Esophagus squamous epithelium (tissue), 5 donors: Measurements from ENCODE around the gene SUN5. TPM values are rescaled to one million over a fixed set of nuclear protein-coding genes. Genes with fewer than 3 reads are reported as not detected.

Experiments used
- DNase-seq: peaks from one replicate; lab custom pipeline; 2025; lab: John Stamatoyannopoulos, UW
- H3K27ac ChIP-seq, 4 donors: fragments of 200-600 bp; sonication (generic); one replicate each; pipeline ENCODE4 v1.5.1; 2016 to 2019; ENCODE audit warnings: mild to moderate bottlenecking in 1 of 4
- H3K27me3 ChIP-seq, 4 donors: fragments of 200-600 bp; sonication (generic); 1 replicate in 3 of 4; 2 replicates in 1 of 4; pipeline versions ENCODE4 v1.5.1 to v1.6.0; 2017 to 2021; ENCODE audit warnings: antibody characterized with exemption in 1 of 4
- H3K36me3 ChIP-seq, 3 donors: fragments of 200-600 bp; sonication (generic); one replicate each; pipeline ENCODE4 v1.5.1; 2016 to 2019
- H3K4me1 ChIP-seq, 3 donors: fragments of 200-600 bp; sonication (generic); one replicate each; pipeline ENCODE4 v1.5.1; 2017 to 2019
- H3K4me3 ChIP-seq, 4 donors: fragments of 200-600 bp; sonication (generic); 1 replicate in 3 of 4; 2 replicates in 1 of 4; pipeline ENCODE4 v1.5.1; 2016 to 2019; ENCODE audit warnings: mild to moderate bottlenecking in 2 of 4, moderate library complexity in 1 of 4
- H3K9me3 ChIP-seq, 3 donors: fragments of 200-600 bp; sonication (generic); one replicate each; pipeline ENCODE4 v1.5.1; 2016 to 2019
- POLR2A ChIP-seq, 4 donors: fragments of 450-650 bp; IDR thresholded peaks; one replicate each; pipeline ENCODE4 v1.6.1; 2017; ENCODE audit warnings: antibody characterized with exemption in 4 of 4, mild to moderate bottlenecking in 4 of 4, moderate library complexity in 3 of 4
- WGBS, 2 donors: methylation state at CpG; one replicate each; pipeline ENCODE4 v1.1.5; 2018; 5-methylcytosine and 5-hydroxymethylcytosine counted together
- intact Hi-C: fragments of 100-400 bp; cut with DNase I; formaldehyde crosslinking; loops from one replicate; pipeline ENCODE4 v1.15.0; 2022
- total RNA-seq, 4 donors: library from RNA; depleted of rRNA; stranded (reverse); fragments of >200 nt; gene quantifications; one replicate each; pipeline ENCODE4 v1.1.0, GENCODE V29; 2016
- TF ChIP-seq, protein P1 (sequence below), 6 experiments: fragments of 450-650 bp in 4 of 6; fragments of 200-600 bp in 2 of 6; sonication (generic) in 2 of 6; IDR thresholded peaks; one replicate each; pipeline ENCODE4 v1.5.1; 2016 to 2019; ENCODE audit warnings: antibody characterized with exemption in 6 of 6, mild to moderate bottlenecking in 4 of 6, moderate library complexity in 4 of 6
- donor health status: DM: yes; HTN: yes; CAD: no.

The SUN5 gene
- total RNA-seq, 4 donors from 2014 or later: not detected

DNA sequence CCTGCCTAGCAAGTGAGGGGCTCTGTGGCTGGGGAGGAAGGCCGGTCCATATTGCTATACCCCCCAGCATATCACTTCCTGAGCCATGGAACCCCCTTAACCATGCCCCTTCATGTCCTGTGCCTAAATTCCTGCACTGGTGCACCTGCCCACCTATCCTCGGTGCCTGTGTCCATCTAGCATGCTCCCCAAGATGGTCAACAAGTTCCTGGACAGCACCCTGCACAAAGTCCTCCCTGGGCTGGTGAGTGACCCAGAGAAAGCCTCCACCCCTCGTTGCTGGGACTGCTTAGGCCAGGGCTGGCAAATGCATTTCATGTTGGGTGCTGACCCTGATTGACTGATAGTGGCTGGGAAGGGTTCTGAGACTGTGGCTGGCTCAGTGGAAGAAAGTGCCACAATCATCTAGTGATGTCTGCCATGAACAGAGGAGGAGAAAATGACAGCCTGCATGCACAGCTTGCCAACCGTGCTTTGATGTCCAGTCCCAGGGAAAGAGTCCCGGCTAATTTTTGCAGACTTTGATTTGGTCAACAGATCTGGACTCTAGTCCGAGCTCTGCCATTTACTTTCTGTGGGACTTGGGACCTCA, 30.8 kb upstream of the SUN5 start:
- Histone ChIP-seq H3K9me3 (no peaks in the 10 kb centered on the region), H3K36me3 (no peaks in the 10 kb centered on the region), H3K27me3 (peaks cover 0 to 12% (median 0%) of the 10 kb centered on the region in 4 donors), H3K27ac (no peak overlapping the region), H3K4me1 (no peaks in the 10 kb centered on the region), H3K4me3 (no peak overlapping the region)
- DNase-seq: no peak
- intact Hi-C loops: no loop called here
- 67 to 70% methylated on average over 4 of the region's 6 CpGs for WGBS, 2 donors
- TF ChIP-seq, protein P1, sequence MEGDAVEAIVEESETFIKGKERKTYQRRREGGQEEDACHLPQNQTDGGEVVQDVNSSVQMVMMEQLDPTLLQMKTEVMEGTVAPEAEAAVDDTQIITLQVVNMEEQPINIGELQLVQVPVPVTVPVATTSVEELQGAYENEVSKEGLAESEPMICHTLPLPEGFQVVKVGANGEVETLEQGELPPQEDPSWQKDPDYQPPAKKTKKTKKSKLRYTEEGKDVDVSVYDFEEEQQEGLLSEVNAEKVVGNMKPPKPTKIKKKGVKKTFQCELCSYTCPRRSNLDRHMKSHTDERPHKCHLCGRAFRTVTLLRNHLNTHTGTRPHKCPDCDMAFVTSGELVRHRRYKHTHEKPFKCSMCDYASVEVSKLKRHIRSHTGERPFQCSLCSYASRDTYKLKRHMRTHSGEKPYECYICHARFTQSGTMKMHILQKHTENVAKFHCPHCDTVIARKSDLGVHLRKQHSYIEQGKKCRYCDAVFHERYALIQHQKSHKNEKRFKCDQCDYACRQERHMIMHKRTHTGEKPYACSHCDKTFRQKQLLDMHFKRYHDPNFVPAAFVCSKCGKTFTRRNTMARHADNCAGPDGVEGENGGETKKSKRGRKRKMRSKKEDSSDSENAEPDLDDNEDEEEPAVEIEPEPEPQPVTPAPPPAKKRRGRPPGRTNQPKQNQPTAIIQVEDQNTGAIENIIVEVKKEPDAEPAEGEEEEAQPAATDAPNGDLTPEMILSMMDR (IDR thresholded peaks at IDR 0.05): no peak
- no peak for TF ChIP-seq POLR2A (IDR thresholded peaks at IDR 0.05)

DNA sequence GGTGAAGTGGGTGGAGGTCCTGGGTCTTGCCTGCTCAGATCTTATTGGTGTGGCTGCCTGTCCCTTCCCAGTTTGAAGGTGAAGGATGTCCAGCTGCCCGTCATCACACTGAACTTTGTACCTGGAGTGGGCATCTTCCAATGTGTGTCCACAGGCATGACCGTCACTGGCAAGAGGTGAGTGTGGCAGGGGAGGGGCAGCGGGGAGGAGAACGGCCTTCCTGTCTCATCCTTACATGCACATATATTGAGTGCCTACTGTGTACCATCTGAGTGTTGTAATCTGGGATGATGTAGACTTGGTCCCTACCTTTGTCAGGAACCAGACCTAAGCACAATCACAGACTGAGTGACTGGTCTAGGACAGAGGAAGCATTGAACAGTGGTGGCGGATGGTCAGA, 29.9 kb upstream of the SUN5 start:
- 59 to 85% methylated on average over 3 to 5 of the region's 5 CpGs for WGBS, 2 donors
- Histone ChIP-seq H3K27me3 (peaks cover 0 to 10% (median 0%) of the 10 kb centered on the region in 4 donors), H3K4me1 (no peaks in the 10 kb centered on the region), H3K36me3 (no peaks in the 10 kb centered on the region), H3K9me3 (no peaks in the 10 kb centered on the region), H3K4me3 (no peak overlapping the region), H3K27ac (no peak overlapping the region)
- intact Hi-C loops: no loop called here
- no peak for DNase-seq
- TF ChIP-seq POLR2A (IDR thresholded peaks at IDR 0.05): no peak
- TF ChIP-seq, protein P1 (IDR thresholded peaks at IDR 0.05): no peak

DNA sequence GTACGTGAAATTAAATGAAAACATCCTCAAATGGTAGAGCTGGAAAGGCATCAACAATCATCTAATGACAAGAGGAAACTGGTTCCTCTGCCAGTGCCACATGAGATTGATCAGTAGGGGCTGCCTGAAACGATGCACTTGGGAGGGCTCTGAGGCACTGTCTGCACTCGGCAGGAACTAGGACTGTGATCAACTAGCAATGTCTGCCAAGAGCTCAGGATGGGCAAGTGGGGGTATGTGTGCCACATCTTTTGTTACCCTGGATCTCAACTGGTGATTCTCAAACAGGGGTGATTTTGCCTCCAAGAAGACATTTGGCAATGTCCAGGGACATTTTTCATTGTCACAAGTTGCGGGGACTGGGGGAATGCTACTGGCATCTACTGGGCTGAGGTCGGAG, 29.1 kb upstream of the SUN5 start:
- Histone ChIP-seq H3K9me3 (no peaks in the 10 kb centered on the region), H3K36me3 (no peaks in the 10 kb centered on the region), H3K27me3 (peaks cover 0 to 17% (median 0%) of the 10 kb centered on the region in 4 donors), H3K27ac (no peak overlapping the region), H3K4me3 (no peak overlapping the region), H3K4me1 (no peaks in the 10 kb centered on the region)
- intact Hi-C loops: no loop called here
- TF ChIP-seq, protein P1 (IDR thresholded peaks at IDR 0.05): no peak
- TF ChIP-seq POLR2A (IDR thresholded peaks at IDR 0.05): no peak
- DNase-seq: no peak
- WGBS, 2 donors: 55 to 67% methylated on average over 3 to 5 of the region's 5 CpGs

DNA sequence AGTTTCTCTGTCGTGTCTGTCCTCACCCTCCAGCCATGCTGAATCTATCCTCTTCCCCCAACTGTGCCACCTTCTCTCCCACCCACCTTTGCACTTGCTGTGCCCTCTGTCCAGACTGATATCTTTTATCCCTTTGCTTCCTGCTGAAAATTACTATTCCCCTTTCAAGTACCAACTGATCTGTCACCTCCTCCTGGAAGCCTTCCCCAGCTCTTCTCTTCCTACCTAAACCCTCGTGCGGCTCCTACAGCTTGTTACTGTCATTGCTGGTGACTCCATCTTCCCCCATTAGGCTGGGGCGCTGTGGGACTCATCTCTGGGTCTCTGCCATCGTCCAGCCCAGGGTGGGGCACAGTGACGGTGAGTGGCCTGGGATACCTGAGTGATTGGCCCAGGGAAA, 28.3 kb upstream of the SUN5 start:
- H3K4me3 ChIP-seq: no peak overlapping the region
- no peak overlapping the region for H3K27ac ChIP-seq
- H3K36me3 ChIP-seq: no peaks in the 10 kb centered on the region
- no peak for TF ChIP-seq POLR2A (IDR thresholded peaks at IDR 0.05)
- TF ChIP-seq, protein P1 (IDR thresholded peaks at IDR 0.05): no peak
- H3K27me3 ChIP-seq: peaks cover 0 to 25% (median 0%) of the 10 kb centered on the region in 4 donors
- H3K9me3 ChIP-seq: no peaks in the 10 kb centered on the region
- intact Hi-C loops: no loop called here
- H3K4me1 ChIP-seq: no peaks in the 10 kb centered on the region
- 66 to 71% methylated on average over 3 to 5 of the region's 6 CpGs for WGBS, 2 donors
- DNase-seq: no peak

DNA sequence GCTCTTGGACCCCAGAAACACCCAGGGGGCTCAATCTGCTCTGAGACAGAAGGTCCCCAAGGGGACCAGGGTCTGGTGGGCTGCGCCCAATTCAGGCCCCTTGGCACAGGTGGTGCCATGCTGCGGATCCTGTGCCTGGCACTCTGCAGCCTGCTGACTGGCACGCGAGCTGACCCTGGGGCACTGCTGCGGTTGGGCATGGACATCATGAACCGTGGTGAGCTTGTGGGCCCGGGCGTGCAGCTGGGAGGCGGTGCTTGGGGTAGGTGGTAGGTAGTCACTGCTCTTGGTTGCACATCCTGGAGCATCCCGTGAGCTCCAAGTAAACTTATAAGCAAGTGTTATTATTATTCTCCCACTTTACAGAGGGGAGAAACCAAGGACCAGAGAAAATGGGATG, 27.3 kb upstream of the SUN5 start, which contains the start of gene BPIFB6:
Gene BPIFB6, plus strand, starts transcription at position 118 of the 400 bp plus-strand sequence. Its CDS starts 0 bp downstream, at position 118.
- Histone ChIP-seq H3K9me3 (no peaks in the 10 kb centered on the region), H3K4me3 (no peak within 1 kb of the TSS), H3K27ac (no peak within 1 kb of the TSS), H3K4me1 (no peaks in the 10 kb centered on the region), H3K27me3 (peaks cover 0 to 34% (median 0%) of the 10 kb centered on the region in 4 donors), H3K36me3 (no peaks in the 10 kb centered on the region)
- intact Hi-C loops: no loop called here
- WGBS, 2 donors: 82 to 84% methylated on average over 2 to 6 of the region's 10 CpGs
- TF ChIP-seq, protein P1 (IDR thresholded peaks at IDR 0.05): no peak
- no peak for TF ChIP-seq POLR2A (IDR thresholded peaks at IDR 0.05)
- no peak for DNase-seq
